GM18502 (cell line): Measurements from ENCODE around the gene POLR2H.
"Not testable (repeated sequence)": the region's sequence is repeated elsewhere in the genome, so short reads cannot be mapped to it uniquely, and the experiment has no call there.

Experiments
- ATAC-seq: cut with Tn5 transposase; IDR thresholded peaks from one replicate; pipeline ENCODE4 v1.9.1; 2021; ENCODE audit warnings: mild to moderate bottlenecking; ENCODE audit not compliant: unreplicated experiment, poor library complexity

The POLR2H gene

GRCh38 chr3:184335291-184335660, 26.2 kb upstream of the POLR2H start:
- no peak for ATAC-seq

- ATAC-seq: peak; percentile 74
Measured at GRCh38 chr3:184335661-184336546, 25.6 kb upstream of the POLR2H start.

GRCh38 chr3:184336547-184337398, 24.7 kb upstream of the POLR2H start:
- no peak for ATAC-seq

DNA sequence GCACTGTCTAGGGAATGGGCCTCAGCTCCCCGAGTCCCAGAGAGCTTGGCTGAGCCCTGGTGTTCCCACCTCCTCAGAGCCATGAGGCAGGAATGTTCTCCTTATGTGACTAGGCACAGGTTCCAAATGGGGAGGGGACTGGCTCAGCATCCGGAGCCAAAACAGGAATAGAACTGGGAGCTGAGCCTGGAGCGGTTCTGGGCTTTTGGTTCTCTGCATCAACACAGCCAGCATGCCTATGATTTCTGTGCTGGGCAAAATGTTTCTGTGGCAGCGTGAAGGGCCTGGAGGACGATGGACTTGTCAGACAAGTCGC, 24.2 kb upstream of the POLR2H start, which contains the start of gene FAM131A:
TSS of gene FAM131A (plus strand) at position 202 of the 316 bp plus-strand sequence. CDS start at position 233, 31 bp downstream.
- no peak for ATAC-seq

GRCh38 chr3:184337981-184338380, 23.5 kb upstream of the POLR2H start:
- ATAC-seq: no peak

DNA sequence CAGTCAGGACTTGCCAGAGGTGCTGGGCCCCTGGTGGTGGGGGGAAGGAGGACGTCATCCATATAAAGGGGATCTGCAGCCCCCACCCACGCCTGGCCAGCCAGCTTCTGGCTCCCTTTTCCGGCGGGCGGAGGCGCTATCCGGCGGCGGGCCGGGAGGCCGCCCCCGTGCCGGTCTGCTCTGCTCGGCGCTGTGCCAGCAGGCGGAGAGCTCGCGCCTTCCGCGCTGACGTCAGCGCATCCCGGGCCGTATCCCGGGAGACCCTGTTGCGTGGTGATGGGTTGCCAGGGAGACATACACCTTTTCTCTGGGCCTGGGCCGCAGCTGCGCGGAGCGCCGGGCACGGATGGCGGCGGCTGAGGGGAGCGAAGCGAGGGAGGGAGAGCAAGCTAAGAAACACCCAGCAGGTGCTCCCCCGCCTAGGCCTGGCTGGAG, 23.0 kb upstream of the POLR2H start:
- ATAC-seq: no peak

GRCh38 chr3:184339001-184339400, 22.5 kb upstream of the POLR2H start:
- no peak for ATAC-seq

- not testable (repeated sequence) for ATAC-seq
Measured at GRCh38 chr3:184339451-184340135, 21.9 kb upstream of the POLR2H start.

DNA sequence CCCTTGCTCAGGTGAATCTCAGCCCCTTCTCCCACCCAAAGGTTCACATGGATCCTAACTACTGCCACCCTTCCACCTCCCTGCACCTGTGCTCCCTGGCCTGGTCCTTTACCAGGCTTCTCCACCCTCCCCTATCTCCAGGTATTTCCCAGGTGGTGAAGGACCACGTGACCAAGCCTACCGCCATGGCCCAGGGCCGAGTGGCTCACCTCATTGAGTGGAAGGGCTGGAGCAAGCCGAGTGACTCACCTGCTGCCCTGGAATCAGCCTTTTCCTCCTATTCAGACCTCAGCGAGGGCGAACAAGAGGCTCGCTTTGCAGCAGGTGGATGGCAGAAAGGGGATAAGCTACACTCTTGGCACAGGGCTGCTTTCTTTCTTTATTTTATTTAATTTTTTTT, 19.6 kb upstream of the POLR2H start:
- no peak for ATAC-seq

- no peak for ATAC-seq
Measured at GRCh38 chr3:184343200-184343876, 18.2 kb upstream of the POLR2H start.

DNA sequence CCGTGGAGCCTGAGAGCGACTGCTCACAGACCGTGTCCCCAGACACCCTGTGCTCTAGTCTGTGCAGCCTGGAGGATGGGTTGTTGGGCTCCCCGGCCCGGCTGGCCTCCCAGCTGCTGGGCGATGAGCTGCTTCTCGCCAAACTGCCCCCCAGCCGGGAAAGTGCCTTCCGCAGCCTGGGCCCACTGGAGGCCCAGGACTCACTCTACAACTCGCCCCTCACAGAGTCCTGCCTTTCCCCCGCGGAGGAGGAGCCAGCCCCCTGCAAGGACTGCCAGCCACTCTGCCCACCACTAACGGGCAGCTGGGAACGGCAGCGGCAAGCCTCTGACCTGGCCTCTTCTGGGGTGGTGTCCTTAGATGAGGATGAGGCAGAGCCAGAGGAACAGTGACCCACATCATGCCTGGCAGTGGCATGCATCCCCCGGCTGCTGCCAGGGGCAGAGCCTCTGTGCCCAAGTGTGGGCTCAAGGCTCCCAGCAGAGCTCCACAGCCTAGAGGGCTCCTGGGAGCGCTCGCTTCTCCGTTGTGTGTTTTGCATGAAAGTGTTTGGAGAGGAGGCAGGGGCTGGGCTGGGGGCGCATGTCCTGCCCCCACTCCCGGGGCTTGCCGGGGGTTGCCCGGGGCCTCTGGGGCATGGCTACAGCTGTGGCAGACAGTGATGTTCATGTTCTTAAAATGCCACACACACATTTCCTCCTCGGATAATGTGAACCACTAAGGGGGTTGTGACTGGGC, 16.8 kb upstream of the POLR2H start:
- ATAC-seq: no peak

- no peak for ATAC-seq
Measured at GRCh38 chr3:184345317-184346144, 16.0 kb upstream of the POLR2H start.

GRCh38 chr3:184346480-184347190, 14.9 kb upstream of the POLR2H start:
- no peak for ATAC-seq

DNA sequence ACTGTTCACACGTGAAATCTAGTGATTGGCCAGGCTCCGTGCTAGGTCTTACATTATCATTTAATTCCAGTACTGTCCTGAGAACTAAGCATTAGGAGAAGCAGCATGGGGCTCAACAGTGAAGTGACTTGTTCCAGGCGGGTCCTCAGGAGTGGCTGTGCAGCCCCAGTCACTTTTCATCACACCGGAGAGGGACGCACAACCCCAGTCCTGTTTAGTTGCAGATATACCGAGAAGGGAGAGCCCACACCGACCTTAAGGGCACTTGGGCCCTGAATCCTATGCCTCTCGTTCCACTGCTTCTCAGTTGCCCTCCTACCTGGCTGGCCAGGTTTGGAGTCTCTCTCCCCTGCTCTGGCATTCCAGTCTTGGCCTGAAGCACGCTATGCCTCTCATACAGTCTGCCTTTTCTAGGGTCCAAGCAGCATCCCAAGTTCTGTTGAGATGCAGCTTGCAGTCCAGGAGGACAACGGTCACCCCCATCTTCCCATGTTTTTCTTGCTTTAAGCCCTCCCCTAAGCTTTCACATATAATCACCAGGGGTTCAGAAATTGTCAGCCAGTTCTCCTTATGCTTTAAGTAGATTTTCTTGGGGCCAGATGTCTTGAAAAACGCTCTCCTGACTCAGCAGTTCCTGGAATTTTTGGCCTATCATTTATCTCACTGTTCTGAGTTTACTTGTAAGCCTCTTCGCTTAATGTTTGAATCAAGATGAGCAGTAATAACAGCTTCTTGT, 14.0 kb upstream of the POLR2H start:
- ATAC-seq: no peak

GRCh38 chr3:184348057-184348382, 13.5 kb upstream of the POLR2H start:
- ATAC-seq: no peak

DNA sequence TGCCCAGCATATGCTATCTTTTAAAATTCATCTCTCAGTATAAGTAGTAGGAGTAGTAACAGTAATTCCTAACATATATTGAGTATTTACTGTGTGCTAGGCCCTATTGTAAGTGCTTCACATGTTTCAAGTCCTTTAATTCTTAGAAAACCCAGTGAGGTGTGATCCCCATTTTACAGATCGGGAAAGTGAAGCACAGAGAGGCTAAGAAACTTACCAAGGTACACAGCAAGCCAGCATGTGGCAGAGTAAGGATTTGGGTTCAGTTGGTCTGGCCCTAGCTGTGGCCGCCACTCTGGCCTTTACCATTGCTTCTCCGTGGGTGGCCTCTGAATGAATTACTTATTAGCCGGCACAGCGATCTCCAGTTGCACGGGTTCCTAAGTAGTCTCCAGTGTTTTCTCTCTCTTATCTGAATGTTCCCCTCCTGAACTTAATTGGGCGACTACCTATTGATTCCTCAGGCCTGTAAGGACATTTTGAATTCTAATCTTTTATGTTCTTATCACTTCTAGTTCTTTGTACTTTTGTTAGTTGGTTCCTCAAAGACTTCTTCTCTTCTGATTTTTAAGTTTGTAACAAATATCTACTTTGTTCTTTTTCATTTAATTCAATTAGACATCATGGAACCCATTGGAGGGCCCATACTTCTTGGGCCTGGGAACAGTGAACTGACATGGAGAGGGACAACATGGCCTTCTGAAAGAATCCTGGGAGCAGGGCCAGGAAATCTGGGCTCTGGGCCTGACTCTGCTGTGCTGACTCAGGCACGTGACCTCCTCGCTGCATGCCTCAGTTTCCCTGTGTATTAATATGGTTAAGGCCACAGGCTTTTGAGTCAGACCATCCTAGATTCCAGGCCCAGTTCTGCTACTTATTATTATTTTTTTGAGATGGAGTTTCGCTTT, 11.7 kb upstream of the POLR2H start:
- ATAC-seq: no peak

- ATAC-seq: no peak
Measured at GRCh38 chr3:184350618-184351017, 10.9 kb upstream of the POLR2H start.
